ENCODE results near the gene SLC6A2. TPM values are rescaled to one million over a fixed set of nuclear protein-coding genes. Genes with fewer than 3 reads are reported as not detected.

The SLC6A2 gene
- polyA plus RNA-seq, 1 donor: 0.12 TPM

- Histone ChIP-seq H3K9me3 (ENCODE audit: control insufficient read depth, low read depth, low read length) (no peaks in the 10 kb centered on the region), H3K4me3 (ENCODE audit: low read length) (no peak overlapping the region), H3K27me3 (ENCODE audit: control insufficient read depth, insufficient read depth, low read length) (peaks cover 8% of the 10 kb centered on the region), H3K27ac (ENCODE audit: low read length) (no peak overlapping the region), H3K36me3 (ENCODE audit: control insufficient read depth, insufficient read depth, low read length) (no peaks in the 10 kb centered on the region), H3K4me1 (ENCODE audit: control insufficient read depth, insufficient read depth, low read length) (no peaks in the 10 kb centered on the region)
- no peak for DNase-seq
- WGBS (ENCODE audit: insufficient coverage, low lambda C conversion rate): 87% methylated on average over 4 of the region's 4 CpGs
Observed at GRCh38 chr16:55647343-55647742, 8.4 kb upstream of the SLC6A2 start.

- Histone ChIP-seq H3K27ac (ENCODE audit: low read length) (no peak overlapping the region), H3K36me3 (ENCODE audit: control insufficient read depth, insufficient read depth, low read length) (no peaks in the 10 kb centered on the region), H3K27me3 (ENCODE audit: control insufficient read depth, insufficient read depth, low read length) (peaks cover 11% of the 10 kb centered on the region), H3K4me1 (ENCODE audit: control insufficient read depth, insufficient read depth, low read length) (no peaks in the 10 kb centered on the region), H3K9me3 (ENCODE audit: control insufficient read depth, low read depth, low read length) (no peaks in the 10 kb centered on the region), H3K4me3 (ENCODE audit: low read length) (no peak overlapping the region)
- DNase-seq: no peak
Observed at GRCh38 chr16:55647798-55648197, 8.0 kb upstream of the SLC6A2 start.

- DNase-seq: no peak
- no CpG with 5 or more reads among the region's 10 CpGs for WGBS (ENCODE audit: insufficient coverage, low lambda C conversion rate)
- Histone ChIP-seq H3K36me3 (ENCODE audit: control insufficient read depth, insufficient read depth, low read length) (no peaks in the 10 kb centered on the region), H3K4me3 (ENCODE audit: low read length) (no peak overlapping the region), H3K27me3 (ENCODE audit: control insufficient read depth, insufficient read depth, low read length) (peaks cover 47% of the 10 kb centered on the region), H3K4me1 (ENCODE audit: control insufficient read depth, insufficient read depth, low read length) (no peaks in the 10 kb centered on the region), H3K9me3 (ENCODE audit: control insufficient read depth, low read depth, low read length) (no peaks in the 10 kb centered on the region), H3K27ac (ENCODE audit: low read length) (no peak overlapping the region)
Observed at GRCh38 chr16:55651841-55652824, 3.7 kb upstream of the SLC6A2 start.

- WGBS (ENCODE audit: insufficient coverage, low lambda C conversion rate): no CpG with 5 or more reads among the region's 2 CpGs
- Histone ChIP-seq H3K27me3 (ENCODE audit: control insufficient read depth, insufficient read depth, low read length) (peaks cover 56% of the 10 kb centered on the region), H3K4me1 (ENCODE audit: control insufficient read depth, insufficient read depth, low read length) (no peaks in the 10 kb centered on the region), H3K4me3 (ENCODE audit: low read length) (no peak overlapping the region), H3K36me3 (ENCODE audit: control insufficient read depth, insufficient read depth, low read length) (no peaks in the 10 kb centered on the region), H3K27ac (ENCODE audit: low read length) (no peak overlapping the region), H3K9me3 (ENCODE audit: control insufficient read depth, low read depth, low read length) (no peaks in the 10 kb centered on the region)
- DNase-seq: no peak
Observed at GRCh38 chr16:55653106-55653505, 2.7 kb upstream of the SLC6A2 start.

GRCh38 chr16:55655381-55655896 lies 349 bp upstream of the SLC6A2 start:
- Histone ChIP-seq H3K36me3 (ENCODE audit: control insufficient read depth, insufficient read depth, low read length) (no peaks in the 10 kb centered on the region), H3K4me3 (ENCODE audit: low read length) (no peak overlapping the region), H3K9me3 (ENCODE audit: control insufficient read depth, low read depth, low read length) (no peaks in the 10 kb centered on the region), H3K27me3 (ENCODE audit: control insufficient read depth, insufficient read depth, low read length) (peaks cover 60% of the 10 kb centered on the region), H3K4me1 (ENCODE audit: control insufficient read depth, insufficient read depth, low read length) (no peaks in the 10 kb centered on the region), H3K27ac (ENCODE audit: low read length) (no peak overlapping the region)
- no CpG with 5 or more reads among the region's 29 CpGs for WGBS (ENCODE audit: insufficient coverage, low lambda C conversion rate)
- DNase-seq: no peak

GRCh38 chr16:55656691-55657092 lies 904 bp downstream of the SLC6A2 start:
- H3K27ac ChIP-seq (ENCODE audit: low read length): no peak overlapping the region
- H3K9me3 ChIP-seq (ENCODE audit: control insufficient read depth, low read depth, low read length): no peaks in the 10 kb centered on the region
- H3K4me3 ChIP-seq (ENCODE audit: low read length): no peak overlapping the region
- WGBS (ENCODE audit: insufficient coverage, low lambda C conversion rate): 0% methylated on average over 3 of the region's 37 CpGs
- H3K36me3 ChIP-seq (ENCODE audit: control insufficient read depth, insufficient read depth, low read length): no peaks in the 10 kb centered on the region
- no peak for DNase-seq
- peaks cover 60% of the 10 kb centered on the region for H3K27me3 ChIP-seq (ENCODE audit: control insufficient read depth, insufficient read depth, low read length)
- no peaks in the 10 kb centered on the region for H3K4me1 ChIP-seq (ENCODE audit: control insufficient read depth, insufficient read depth, low read length)

- H3K36me3 ChIP-seq (ENCODE audit: control insufficient read depth, insufficient read depth, low read length): no peaks in the 10 kb centered on the region
- no peaks in the 10 kb centered on the region for H3K4me1 ChIP-seq (ENCODE audit: control insufficient read depth, insufficient read depth, low read length)
- DNase-seq: no peak
- H3K27ac ChIP-seq (ENCODE audit: low read length): no peak overlapping the region
- no peaks in the 10 kb centered on the region for H3K9me3 ChIP-seq (ENCODE audit: control insufficient read depth, low read depth, low read length)
- peaks cover 53% of the 10 kb centered on the region for H3K27me3 ChIP-seq (ENCODE audit: control insufficient read depth, insufficient read depth, low read length)
- H3K4me3 ChIP-seq (ENCODE audit: low read length): no peak overlapping the region
- WGBS (ENCODE audit: insufficient coverage, low lambda C conversion rate): no CpG with 5 or more reads among the region's 3 CpGs
Observed at GRCh38 chr16:55657616-55658015, 1.8 kb downstream of the SLC6A2 start.

- no peak for DNase-seq
- Histone ChIP-seq H3K4me1 (ENCODE audit: control insufficient read depth, insufficient read depth, low read length) (no peaks in the 10 kb centered on the region), H3K9me3 (ENCODE audit: control insufficient read depth, low read depth, low read length) (no peaks in the 10 kb centered on the region), H3K27me3 (ENCODE audit: control insufficient read depth, insufficient read depth, low read length) (peaks cover 47% of the 10 kb centered on the region), H3K27ac (ENCODE audit: low read length) (no peak overlapping the region), H3K4me3 (ENCODE audit: low read length) (no peak overlapping the region), H3K36me3 (ENCODE audit: control insufficient read depth, insufficient read depth, low read length) (no peaks in the 10 kb centered on the region)
- no CpG with 5 or more reads among the region's 7 CpGs for WGBS (ENCODE audit: insufficient coverage, low lambda C conversion rate)
Observed at GRCh38 chr16:55658898-55659420, 3.2 kb downstream of the SLC6A2 start.

GRCh38 chr16:55660026-55660425 lies 4.2 kb downstream of the SLC6A2 start:
- DNase-seq: no peak
- no peaks in the 10 kb centered on the region for H3K9me3 ChIP-seq (ENCODE audit: control insufficient read depth, low read depth, low read length)
- H3K4me1 ChIP-seq (ENCODE audit: control insufficient read depth, insufficient read depth, low read length): no peaks in the 10 kb centered on the region
- H3K27me3 ChIP-seq (ENCODE audit: control insufficient read depth, insufficient read depth, low read length): peaks cover 36% of the 10 kb centered on the region
- no peaks in the 10 kb centered on the region for H3K36me3 ChIP-seq (ENCODE audit: control insufficient read depth, insufficient read depth, low read length)
- no peak overlapping the region for H3K27ac ChIP-seq (ENCODE audit: low read length)
- H3K4me3 ChIP-seq (ENCODE audit: low read length): no peak overlapping the region
- WGBS (ENCODE audit: insufficient coverage, low lambda C conversion rate): no CpG with 5 or more reads among the region's 1 CpG

- no peaks in the 10 kb centered on the region for H3K36me3 ChIP-seq (ENCODE audit: control insufficient read depth, insufficient read depth, low read length)
- no peaks in the 10 kb centered on the region for H3K9me3 ChIP-seq (ENCODE audit: control insufficient read depth, low read depth, low read length)
- DNase-seq: no peak
- H3K4me3 ChIP-seq (ENCODE audit: low read length): no peak overlapping the region
- peaks cover 28% of the 10 kb centered on the region for H3K27me3 ChIP-seq (ENCODE audit: control insufficient read depth, insufficient read depth, low read length)
- H3K27ac ChIP-seq (ENCODE audit: low read length): no peak overlapping the region
- no peaks in the 10 kb centered on the region for H3K4me1 ChIP-seq (ENCODE audit: control insufficient read depth, insufficient read depth, low read length)
- no CpG with 5 or more reads among the region's 2 CpGs for WGBS (ENCODE audit: insufficient coverage, low lambda C conversion rate)
Observed at GRCh38 chr16:55660828-55661227, 5.0 kb downstream of the SLC6A2 start.

Measured in large intestine (tissue), 3 donors.